Measurements from ENCODE around the gene TOMM34. TPM values are rescaled to one million over a fixed set of nuclear protein-coding genes. Genes with fewer than 3 reads are reported as not detected.
A peak's percentile ranks its signal among the peaks of the same experiment; 100 is the strongest.

TOMM34 gene
- polyA plus RNA-seq, 3 donors, result 36.8 to 42.6 (median 40.9) TPM

DNA sequence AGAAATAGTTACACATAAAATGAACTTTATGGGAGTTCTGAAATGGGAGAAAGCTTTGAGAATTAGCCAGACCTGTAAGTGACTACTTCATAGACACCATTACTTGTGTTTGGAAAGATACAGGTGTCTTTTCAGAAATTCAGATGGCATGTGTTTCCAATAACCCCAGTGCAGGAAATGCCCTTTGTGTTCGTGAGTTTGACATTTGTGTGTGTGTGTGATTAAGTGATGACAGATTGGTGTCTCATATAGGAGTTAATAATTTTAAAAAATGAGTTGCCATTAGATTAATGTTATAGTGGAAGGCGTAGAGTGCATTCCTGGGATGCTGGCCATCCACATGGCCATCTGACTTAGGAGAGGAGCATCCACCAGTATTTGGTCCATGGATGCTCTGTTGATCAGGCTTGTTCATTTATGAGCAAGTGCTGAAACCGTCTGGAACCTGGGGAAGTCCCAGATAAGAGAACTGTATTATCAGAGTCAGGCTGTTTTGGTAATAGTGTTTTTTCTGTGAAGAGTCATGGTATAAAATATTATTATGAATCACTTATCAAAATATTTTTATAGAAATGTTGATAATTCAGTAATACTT is 9.2 kb upstream of the TOMM34 start:
- no peak for DNase-seq (ENCODE audit: extremely low read depth in 1 of 11, low read depth in 9 of 11, low spot score in 4 of 11)

DNA sequence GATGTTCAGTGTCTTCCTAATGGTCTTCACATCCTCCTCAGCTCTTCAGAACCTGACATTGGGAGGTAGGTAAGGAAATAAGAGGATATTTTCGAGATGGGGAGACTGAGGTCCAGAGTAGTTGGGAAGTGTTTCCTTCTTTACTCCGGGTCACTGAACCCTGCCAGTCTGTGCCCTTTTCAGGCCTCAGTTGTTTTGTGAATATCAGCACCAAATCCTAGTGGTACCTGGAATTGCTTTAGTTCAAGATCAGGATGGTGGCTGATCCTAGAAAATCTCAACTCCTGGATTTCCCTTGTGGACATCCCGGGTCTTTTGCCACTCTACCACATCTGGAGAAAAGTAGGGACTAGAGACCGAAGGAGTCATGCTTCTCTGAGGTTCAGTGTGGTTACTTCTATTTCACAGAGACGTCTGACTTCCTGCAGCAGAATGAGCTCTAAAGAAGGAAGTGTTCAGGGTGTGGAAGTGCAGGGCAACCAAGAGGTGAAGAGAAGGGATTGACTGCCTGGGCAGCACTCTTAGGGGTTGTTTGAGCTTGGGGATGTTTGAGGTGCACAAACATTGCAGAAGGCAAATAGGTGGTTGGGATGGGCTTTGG is 7.1 kb upstream of the TOMM34 start:
- DNase-seq (ENCODE audit: extremely low read depth in 1 of 11, low read depth in 9 of 11, low spot score in 4 of 11), result no peak

DNA sequence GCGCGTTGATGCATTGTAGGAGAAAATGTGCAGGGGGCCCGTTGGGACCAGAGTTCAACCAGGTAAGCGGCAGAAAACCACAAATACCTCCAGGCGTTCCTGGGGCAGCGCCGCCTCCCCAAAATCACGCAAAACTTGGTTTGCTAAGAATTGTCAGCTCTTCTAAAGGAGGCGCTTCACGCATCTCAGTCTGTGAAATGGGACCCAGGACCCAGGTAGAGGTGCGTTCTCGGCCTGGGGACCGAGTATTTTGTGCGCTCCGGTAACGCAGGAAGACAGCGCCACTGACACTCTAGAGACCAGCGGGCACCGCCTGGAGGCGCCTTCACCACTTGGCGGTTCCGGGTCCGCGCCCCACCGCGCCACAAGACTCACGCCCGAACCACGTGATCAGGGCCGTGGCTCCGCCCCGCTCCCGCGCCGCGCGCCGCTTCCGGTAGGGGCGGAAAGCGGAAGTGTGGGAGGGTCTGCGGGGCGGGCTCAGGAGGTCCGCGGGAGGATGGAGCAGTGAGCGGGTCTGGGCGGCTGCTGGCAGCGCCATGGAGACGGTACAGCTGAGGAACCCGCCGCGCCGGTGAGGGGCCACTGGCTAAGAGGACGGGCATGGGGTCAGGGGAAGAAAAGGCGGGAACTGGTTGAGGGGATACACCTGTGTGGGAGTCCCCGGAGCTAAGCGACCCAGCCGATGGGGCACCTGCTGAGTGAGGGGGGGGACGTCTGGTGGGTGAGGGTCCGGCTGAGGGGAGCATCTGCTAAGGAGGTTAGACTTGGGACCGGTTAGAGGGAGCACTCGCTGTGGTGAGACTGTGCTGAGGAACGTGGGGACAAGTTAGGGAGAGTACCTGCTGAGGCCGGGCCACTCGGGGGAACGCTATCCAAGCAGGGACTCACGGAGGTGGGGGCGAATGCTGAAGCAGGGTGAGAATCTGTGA is 6.1 kb upstream of the TOMM34 start, which contains the start of gene STK4:
Gene STK4 (plus strand): TSS at position 483 of the 932 bp plus-strand sequence. CDS start 57 bp downstream, at position 540.
- DNase-seq (ENCODE audit: extremely low read depth in 1 of 11, low read depth in 9 of 11, low spot score in 4 of 11), result peak; percentile 80 to 93 (median 90)

DNA sequence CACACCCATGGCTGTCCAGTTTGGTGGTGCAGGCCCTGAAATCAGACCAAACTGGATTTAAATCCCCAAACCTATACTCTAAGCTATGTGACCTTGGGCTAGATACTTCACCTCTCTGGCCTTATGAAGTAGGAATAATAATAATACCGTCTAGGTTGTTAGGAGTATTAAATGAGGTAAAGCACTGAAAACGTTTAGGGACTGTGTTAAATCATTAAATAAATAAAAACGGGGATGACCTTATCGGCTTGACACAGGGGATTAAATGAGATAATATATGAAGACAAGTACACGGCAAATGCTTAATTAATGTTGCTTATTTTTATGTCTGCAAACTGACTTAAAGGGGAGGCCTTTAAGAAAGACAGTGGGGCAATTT is 5.4 kb upstream of the TOMM34 start:
- DNase-seq (ENCODE audit: extremely low read depth in 1 of 11, low read depth in 9 of 11, low spot score in 4 of 11), result no peak

DNA sequence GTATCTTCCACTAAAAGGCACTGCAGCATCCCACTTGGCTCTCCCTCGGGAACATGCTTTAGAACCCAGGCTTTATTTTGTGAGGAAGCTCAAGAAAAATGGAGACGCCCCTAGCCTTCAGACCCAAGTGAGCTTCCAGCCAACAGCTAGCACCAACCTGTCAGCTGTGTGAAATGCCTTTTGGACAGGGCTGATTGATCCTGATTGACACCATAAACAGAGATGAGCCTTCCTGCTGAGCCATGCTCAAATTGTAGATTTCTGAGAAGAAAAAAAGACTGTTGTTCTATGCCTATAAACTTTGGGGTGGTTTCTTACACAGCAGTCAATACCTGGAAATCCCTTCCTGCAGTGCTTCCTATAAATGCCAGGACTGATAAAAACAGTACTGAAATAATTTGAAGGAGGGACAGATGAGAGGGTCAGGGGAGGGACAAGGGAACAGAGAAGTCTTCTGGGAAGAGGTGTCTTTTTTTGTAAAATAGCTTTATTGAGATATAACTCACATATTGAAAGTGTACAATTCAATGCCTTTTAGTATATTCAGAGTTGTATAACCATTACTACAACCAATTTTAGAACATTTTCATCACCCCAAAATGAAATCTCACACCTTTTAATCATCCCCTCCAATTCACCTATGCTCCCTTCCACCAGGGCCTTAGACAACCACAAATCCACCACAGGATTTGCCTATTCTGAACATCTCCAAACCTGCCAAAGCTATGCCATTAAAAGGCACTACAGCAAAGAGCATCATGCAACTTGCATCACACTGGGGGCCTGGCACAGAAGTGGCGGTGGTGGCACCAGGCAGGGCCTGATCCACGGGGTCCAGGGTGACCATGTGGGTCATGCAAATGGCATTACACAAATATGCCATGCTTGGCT is 3.4 kb upstream of the TOMM34 start:
- no peak for DNase-seq (ENCODE audit: extremely low read depth in 1 of 11, low read depth in 9 of 11, low spot score in 4 of 11)

DNA sequence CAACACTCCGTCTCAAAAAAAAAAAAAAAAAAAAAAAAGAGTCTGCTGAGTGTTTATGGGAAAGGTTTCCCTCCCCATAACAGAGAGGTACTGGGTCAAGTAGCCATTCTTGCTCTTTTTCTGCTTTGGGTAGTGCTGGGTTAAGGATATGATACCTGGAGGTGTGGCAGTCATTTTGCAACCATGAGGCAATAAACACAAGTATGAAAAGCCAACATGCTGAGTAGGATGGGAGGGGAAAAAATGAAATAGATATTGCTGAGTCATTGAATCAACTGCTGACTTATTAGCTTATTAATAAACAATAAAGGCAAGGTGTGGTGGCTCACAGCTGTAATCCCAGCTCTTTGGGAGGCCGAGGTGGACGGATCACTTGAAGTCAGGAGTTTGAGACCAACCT is 2.3 kb upstream of the TOMM34 start:
- DNase-seq (ENCODE audit: extremely low read depth in 1 of 11, low read depth in 9 of 11, low spot score in 4 of 11), result no peak

DNA sequence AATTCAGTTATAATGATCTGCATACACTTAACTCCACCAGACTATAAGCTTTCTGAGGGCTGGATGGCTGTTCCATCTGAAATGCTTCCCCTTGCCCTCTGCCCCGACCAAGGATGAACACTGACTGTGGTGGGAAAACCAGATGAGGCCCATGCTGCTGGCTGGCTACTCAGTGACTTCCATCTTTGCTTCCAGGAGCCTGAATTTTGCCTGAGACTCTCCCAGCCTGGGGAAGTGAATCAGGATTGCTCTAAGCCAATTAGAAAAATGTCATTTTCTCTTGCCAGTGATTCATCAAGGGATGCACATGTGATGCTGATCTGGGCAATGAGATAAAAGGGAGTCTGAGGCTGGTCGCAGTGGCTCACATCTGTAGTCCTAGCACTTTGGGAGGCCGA is 1.7 kb upstream of the TOMM34 start:
- no peak for DNase-seq (ENCODE audit: extremely low read depth in 1 of 11, low read depth in 9 of 11, low spot score in 4 of 11)

DNA sequence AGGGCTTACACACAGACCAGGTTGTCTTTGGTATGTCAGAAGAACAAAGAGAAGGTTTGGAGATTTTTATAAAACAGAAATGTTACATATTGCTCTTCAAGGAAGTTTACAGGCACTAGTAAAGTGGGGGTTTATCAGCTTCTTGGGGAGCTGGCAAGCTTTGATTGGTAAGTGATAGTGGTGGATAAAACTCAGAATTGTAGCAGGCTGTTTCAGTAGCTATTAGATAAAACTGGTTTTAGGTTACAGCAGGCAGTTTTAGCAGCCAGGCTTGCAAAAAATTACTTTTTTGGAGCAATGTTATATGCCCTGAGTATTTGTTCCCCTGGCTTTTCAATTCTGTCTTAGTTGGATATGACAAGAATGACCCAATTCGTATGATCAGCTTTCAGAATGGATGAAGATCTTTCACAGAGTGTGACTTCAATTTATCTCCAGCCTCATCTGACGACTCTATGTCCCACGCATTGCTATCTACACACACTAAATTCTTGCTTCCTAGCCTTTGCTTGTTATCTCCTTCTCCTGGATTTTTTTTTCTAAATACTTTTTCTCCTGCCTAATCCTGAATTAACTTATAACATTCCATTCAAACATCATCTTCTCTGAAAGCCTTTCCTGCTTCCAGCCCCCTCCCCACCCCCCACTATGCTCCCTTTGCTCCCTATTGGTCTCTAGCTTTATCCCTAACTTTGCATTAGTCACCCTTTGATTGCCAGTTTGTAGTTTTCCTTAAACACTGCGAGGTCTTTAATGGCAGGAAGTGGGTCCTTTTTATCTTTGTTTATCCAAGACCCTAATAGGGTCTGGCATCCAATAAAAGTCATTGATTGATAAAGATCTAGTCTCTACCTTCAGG is 1.0 kb upstream of the TOMM34 start:
- DNase-seq (ENCODE audit: extremely low read depth in 1 of 11, low read depth in 9 of 11, low spot score in 4 of 11), result no peak

DNA sequence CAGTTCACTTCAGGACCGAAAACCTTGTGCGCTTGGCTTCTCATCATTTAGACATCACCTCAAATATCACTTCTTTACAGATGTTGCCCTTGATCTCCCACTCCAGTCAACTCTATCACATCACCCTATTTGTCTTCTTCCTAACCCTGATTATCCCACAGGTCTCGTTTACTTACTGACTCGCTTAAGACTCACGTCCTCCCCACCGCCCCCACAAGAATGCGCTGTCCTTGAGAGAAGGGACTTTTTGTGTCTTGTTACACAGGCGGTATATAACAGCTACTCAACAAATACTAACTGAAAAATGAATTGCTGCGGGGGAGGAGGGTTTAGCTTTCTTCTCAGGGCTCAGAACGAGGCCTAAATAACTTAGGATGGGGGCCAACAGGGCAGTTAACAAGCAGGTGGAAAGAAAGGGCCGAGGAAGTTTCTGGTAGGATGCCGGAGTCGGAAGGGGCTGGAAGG is 527 bp downstream of the TOMM34 start:
- DNase-seq (ENCODE audit: extremely low read depth in 1 of 11, low read depth in 9 of 11, low spot score in 4 of 11), result peak in 1 of 11 donors; percentile 35

DNA sequence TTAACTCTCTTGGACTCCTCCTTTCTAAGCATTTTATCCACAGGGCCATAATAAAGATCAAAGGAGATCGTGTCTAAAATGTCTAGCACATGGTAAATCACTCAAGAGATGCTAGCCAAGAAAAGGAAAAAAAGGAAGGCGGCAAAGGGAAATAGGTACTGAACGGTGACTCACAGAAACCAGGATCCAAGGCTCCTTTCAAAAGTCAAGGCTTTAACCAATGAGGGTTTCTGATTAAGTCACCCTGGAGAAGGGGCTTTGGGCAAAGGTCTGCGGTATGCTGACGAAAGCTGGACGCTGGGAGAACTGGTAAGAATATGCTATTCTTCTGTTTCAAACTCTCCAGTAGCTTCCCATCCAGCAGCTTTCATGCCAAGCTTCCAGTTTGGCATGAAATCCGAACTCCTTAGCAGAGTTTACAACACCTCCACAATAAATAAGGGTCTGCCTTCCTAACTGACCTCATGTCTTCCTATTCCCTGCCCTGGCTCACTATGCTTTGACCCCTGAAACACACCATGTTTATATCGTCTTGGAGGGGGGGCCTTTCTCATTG is 1.0 kb downstream of the TOMM34 start:
- DNase-seq (ENCODE audit: extremely low read depth in 1 of 11, low read depth in 9 of 11, low spot score in 4 of 11), result peak in 1 of 11 donors; percentile 8

DNA sequence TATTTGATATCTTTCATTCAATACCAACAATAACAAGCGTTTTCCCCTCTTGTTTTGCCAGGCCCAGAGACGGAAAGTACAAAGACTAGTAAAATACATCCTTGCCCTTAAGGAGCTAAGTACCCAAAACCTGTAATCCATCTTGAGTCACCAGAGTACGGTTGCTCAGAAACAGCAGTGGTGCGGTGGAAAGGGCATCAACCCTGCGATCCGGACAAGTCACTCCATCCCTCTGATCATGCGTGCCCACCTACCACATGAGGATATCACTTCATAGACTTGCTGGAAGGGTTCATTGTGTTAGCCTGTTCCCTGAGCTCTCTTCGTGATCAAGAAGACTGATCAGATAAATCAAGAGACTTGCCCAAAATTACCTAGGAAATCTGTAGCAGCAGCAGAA is 1.9 kb downstream of the TOMM34 start:
- no peak for DNase-seq (ENCODE audit: extremely low read depth in 1 of 11, low read depth in 9 of 11, low spot score in 4 of 11)

DNA sequence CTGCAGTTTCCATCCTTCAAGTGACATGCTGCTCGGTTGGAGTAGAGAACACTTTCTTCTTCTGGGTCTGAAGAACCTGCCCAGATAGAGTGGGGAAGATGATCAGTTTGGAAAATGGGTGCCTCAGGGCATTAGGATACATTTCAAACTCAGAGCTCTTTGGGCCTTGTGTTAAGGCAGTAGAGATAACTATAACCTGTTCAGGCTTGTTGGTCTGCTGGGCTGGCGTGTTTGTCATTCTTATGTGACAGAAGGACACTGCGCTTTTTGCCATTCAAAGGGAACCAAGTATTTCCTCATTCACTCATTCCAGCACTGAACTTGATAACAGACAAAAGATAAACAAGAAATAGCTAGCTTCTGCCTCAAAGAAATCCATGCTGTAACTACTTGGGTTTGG is 3.8 kb downstream of the TOMM34 start:
- no peak for DNase-seq (ENCODE audit: extremely low read depth in 1 of 11, low read depth in 9 of 11, low spot score in 4 of 11)

DNA sequence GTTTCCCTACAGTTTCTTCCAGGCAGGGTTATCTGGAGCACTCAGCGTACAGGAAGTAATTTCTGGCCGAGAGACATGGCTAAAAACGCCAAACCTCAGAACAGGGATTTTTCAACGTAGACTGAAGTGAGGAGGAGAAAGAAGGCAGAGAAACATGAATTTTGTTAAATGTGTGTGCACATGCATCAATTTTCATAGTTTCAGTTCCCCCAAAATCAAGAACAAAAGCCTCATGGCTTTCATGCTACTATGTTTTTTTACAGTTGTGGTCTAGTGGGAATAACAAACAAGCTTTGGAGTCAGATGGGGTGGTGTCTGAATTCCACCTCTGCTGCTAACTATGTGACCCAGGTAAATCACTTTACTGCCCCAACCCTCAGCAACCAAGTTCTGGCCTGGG is 4.9 kb downstream of the TOMM34 start:
- DNase-seq (ENCODE audit: extremely low read depth in 1 of 11, low read depth in 9 of 11, low spot score in 4 of 11), result no peak

DNA sequence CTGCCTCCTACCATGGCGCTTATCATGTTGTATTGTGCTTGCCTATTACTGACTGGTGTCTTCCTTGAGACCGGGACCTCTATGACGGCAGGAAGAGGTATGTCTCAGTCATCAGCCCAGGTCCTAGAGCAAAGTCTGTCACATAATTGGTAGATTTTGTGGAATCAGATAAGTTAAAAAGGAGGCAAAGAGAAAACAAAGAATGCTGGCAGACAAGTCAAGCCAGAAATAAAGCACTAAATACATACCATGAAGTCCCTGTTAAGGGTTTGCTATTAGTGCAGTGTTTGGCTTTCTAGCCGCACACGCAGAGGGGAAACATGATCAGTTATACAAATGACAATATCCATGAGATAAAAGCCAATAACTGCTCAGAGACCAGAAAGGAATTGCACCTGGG is 6.0 kb downstream of the TOMM34 start:
- DNase-seq (ENCODE audit: extremely low read depth in 1 of 11, low read depth in 9 of 11, low spot score in 4 of 11), result no peak

DNA sequence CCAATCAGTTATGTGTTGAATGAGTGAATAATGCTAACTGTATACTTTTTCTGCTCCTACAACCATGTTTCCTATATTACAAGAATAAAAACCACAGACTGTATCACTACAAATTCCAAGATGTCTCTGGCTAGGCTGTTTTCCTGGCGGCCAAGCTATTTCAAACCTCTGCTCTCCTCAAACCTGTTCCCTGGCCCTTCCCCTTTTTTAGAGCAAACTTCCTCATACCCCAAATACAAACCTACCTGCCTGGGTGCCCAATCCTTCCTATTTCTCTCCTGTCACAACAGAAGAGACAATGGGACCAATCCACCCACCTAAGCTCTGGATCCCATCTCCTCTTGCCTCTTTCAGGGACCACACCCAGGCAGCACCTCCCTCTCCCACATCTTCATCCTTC is 7.5 kb downstream of the TOMM34 start:
- no peak for DNase-seq (ENCODE audit: extremely low read depth in 1 of 11, low read depth in 9 of 11, low spot score in 4 of 11)

DNA sequence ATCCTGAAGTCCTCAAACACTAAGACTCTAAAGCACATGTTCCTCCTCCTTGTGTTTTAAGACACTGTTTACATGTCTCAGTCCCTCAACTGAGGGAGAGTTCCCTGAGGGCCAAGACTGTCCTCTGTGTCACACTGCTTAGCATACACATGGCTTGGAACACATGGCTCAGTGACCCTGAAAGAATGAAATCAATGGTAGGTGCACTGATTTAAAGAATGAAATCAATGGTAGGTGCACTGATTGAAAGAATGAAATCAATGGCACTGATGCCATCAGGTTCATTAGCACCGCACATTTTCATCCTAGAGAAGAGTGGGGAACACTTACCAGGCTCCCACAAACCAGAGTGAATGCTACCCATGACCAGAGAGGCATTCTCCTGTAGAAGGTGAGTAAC is 9.8 kb downstream of the TOMM34 start:
- DNase-seq (ENCODE audit: extremely low read depth in 1 of 11, low read depth in 9 of 11, low spot score in 4 of 11), result no peak

DNA sequence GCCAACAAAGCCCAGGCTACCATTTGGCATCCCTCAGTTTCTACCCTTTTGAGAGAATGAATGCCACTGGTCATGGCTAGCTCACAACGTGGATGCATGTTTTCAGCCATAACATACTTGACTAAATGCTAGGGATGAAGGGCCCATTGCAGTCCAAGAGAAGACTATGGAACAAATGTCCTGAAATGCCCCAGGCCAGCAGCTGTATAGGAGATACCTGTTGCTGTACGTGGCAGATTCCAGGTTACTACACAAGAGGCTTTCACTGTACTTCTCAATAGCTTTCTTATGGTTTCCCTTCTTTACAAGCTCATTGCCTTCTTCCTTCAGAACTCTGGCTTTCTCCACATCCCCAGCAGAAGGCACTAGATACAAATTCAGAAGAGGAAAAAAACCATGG is 11.7 kb downstream of the TOMM34 start:
- DNase-seq (ENCODE audit: extremely low read depth in 1 of 11, low read depth in 9 of 11, low spot score in 4 of 11), result no peak

DNA sequence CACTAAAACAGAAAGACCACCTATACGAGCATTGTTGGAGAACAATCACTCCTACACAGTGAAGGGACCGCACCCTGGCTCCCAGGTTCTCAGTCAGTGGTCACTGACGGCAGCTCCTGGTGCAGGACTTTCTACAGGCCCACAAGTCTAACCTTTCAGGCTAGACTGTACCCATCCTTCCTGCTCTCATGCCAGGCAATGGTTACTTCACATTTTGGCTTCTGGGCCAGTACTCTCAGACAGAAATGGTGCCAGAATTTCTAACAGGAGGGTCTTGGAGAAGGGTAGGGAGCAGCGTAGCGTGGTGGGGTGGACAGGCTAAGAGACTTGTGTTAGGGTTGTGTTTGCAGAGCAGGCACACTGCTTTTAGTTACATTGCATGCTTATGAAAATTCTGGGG is 12.1 kb downstream of the TOMM34 start:
- DNase-seq (ENCODE audit: extremely low read depth in 1 of 11, low read depth in 9 of 11, low spot score in 4 of 11), result no peak
